AG04449 (cell line): ENCODE measurements around the gene TEAD1.
A peak's percentile ranks its signal among the peaks of the same experiment; 100 is the strongest.

Experiments used
- CTCF ChIA-PET: fragments of 350-600 bp; formaldehyde crosslinking; extraction: SDS; loops from one replicate; lab custom pipeline; 2021; ENCODE audit warnings: antibody characterized with exemption; lab: Yijun Ruan, JAX
- POLR2A ChIA-PET: fragments of 400-600, 350-600 bp; formaldehyde crosslinking; extraction: SDS; loops from one replicate; lab custom pipeline; 2020; ENCODE audit warnings: antibody characterized with exemption, inconsistent platforms; lab: Yijun Ruan, JAX
- DNase-seq: peaks from one replicate; pipeline ENCODE4 v3.0.0-alpha.2; 2010; ENCODE audit warnings: low read depth, low spot score
- H3K4me3 ChIP-seq: 2 replicates; pipeline ENCODE4 v1.5.1; 2011; ENCODE audit warnings: low read depth, mild to moderate bottlenecking, control low read depth, low read length
- TF ChIP-seq, protein P1 (sequence below): IDR thresholded peaks from one replicate; pipeline ENCODE4 v1.5.1; 2011; ENCODE audit warnings: mild to moderate bottlenecking, moderate library complexity, low read length, control low read depth, inconsistent platforms; ENCODE audit not compliant: insufficient read depth; ENCODE audit errors: missing control alignments

The TEAD1 gene

DNA sequence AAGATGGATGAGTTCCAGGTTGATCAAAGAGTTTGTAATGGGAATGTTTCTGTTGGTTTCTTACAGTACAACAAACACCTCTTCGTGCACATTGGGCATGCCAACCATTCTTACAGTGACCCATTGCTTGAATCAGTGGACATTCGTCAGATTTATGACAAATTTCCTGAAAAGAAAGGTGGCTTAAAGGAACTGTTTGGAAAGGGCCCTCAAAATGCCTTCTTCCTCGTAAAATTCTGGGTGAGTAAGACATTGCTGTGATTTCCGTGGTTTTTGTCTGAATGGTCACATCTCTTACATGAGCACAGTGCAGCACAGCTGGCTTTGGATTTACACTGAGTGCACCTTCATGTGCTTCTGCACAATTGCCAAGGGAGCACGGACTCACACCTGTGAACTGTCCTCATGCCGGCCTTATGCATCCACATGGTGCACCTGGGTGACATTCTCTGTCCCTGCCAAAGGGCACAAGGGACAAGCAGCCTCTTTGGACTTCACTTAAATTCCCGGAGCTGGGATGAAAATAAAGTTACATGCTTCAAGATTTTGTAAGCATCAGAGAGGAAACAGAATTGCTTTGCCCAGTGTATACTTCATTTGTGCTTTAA, 227.8 kb downstream of the TEAD1 start:
- POLR2A ChIA-PET, result no interaction called here
- CTCF ChIA-PET, result interaction anchor here (1.0 to 8.0 kb wide), 5 partner anchors 8 to 571 kb away, joined by 3 to 52 read pairs (median 5); no protein-coding TSS in a partner anchor
- H3K4me3 ChIP-seq, result no peak overlapping the region
- TF ChIP-seq, protein P1, sequence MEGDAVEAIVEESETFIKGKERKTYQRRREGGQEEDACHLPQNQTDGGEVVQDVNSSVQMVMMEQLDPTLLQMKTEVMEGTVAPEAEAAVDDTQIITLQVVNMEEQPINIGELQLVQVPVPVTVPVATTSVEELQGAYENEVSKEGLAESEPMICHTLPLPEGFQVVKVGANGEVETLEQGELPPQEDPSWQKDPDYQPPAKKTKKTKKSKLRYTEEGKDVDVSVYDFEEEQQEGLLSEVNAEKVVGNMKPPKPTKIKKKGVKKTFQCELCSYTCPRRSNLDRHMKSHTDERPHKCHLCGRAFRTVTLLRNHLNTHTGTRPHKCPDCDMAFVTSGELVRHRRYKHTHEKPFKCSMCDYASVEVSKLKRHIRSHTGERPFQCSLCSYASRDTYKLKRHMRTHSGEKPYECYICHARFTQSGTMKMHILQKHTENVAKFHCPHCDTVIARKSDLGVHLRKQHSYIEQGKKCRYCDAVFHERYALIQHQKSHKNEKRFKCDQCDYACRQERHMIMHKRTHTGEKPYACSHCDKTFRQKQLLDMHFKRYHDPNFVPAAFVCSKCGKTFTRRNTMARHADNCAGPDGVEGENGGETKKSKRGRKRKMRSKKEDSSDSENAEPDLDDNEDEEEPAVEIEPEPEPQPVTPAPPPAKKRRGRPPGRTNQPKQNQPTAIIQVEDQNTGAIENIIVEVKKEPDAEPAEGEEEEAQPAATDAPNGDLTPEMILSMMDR, result no peak
- no peak for DNase-seq

DNA sequence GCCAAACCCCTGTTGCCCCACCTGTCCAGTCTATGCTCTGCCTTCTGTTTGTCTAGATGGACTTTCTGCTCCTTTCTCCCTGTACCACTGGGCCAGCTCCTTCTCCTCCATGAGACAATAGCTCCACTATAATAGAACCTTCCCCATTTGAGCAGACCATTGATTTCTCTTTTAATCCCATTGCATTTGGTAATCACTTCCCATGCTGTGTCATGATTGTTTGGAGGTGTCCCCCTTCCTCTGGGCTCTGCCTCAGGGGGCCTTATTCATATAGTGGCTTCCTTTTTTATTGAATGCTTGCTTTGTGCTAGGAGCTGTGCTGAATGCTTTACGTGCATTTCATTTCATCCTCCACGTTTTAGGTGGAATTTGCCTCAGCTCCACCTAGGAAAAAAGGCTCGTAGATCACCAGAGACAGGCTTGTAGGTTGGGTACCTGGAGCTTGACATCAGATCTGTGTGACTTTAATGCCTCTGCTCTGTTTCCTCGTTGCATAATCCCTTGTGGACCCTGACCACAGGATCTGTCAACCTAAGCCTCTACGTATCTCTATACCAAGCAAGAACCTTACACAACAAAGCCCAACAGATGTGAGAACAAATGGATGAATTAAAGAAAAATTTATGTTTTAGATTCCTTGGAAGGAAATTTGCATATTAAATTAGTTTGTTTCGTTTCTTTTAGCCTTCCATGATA, 228.7 kb downstream of the TEAD1 start:
- TF ChIP-seq, protein P1, result no peak
- POLR2A ChIA-PET, result no interaction called here
- DNase-seq, result no peak
- no peak overlapping the region for H3K4me3 ChIP-seq
- CTCF ChIA-PET, result interaction anchor here (1.1 to 8.0 kb wide), 3 partner anchors 12 to 572 kb away, joined by 5 to 52 read pairs (median 9); no protein-coding TSS in a partner anchor

DNA sequence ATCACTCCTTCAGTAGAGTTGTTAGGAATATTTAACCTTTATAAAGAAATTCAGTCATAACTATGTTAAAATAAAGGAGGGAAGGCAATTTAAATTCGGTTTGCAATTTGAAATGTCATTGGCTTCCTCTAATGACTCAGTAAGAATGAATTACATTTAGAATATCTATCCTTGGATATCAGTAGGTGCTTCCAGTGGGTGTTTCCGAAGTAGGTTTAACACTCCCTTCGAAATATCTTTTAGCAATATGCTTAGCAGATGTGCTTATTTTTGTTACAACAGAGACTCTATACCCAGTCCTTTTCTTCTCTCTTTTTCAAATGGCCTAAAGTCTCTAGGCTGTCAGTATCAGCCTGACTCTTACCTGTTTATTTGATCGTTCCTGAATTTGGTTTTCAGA, 231.2 kb downstream of the TEAD1 start:
- CTCF ChIA-PET, result interaction anchor here (1.0 to 8.0 kb wide), 2 partner anchors 9 to 58 kb away, joined by 3 to 52 read pairs; no protein-coding TSS in a partner anchor
- TF ChIP-seq, protein P1, result no peak
- DNase-seq, result no peak
- H3K4me3 ChIP-seq, result no peak overlapping the region
- POLR2A ChIA-PET, result no interaction called here

DNA sequence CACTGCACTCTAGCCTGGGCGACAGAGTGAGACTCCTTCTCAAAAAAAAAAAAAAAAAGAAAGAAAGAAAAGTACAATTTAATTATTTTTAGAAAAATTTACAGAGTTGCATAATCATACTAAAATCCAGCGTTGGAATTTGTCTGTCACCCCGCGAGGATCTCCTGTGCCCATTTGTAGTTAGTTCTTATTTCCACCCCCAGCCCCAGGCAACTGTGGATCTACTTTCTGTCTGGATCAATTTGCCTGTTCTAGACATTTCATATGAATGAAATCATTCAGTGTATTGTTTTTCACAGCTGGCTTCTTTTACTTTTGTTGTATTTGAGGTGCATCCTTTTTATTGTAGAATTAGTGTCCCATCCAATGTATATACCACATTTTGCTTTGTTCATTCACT, 232.3 kb downstream of the TEAD1 start:
- H3K4me3 ChIP-seq, result no peak overlapping the region
- POLR2A ChIA-PET, result no interaction called here
- CTCF ChIA-PET, result no interaction called here
- TF ChIP-seq, protein P1, result no peak
- no peak for DNase-seq

DNA sequence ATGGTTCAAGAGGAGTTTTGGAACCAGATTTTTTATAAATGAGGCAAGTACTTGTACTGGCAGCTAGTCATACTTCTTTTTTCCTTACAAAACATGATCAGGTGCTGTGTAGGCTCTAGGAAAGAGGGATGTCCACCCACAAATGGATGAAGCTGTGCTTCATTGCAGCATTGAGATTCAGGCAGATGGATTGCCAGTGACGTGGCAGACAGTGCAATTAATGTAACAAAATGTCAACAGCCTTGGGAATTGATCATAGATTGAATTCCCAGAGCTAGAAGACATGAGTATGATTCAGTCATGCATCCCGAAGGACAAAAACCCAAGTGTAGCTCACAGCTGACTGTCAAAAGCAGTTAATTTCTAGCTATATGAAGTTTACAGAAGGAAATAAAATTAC, 235.7 kb downstream of the TEAD1 start:
- H3K4me3 ChIP-seq, result no peak overlapping the region
- ChIA-PET POLR2A (no interaction called here), CTCF (interaction anchor here (0.7 to 1.2 kb wide), 4 partner anchors 8 to 579 kb away, joined by 3 to 4 read pairs (median 4); no protein-coding TSS in a partner anchor)
- DNase-seq, result no peak
- TF ChIP-seq, protein P1, result no peak

DNA sequence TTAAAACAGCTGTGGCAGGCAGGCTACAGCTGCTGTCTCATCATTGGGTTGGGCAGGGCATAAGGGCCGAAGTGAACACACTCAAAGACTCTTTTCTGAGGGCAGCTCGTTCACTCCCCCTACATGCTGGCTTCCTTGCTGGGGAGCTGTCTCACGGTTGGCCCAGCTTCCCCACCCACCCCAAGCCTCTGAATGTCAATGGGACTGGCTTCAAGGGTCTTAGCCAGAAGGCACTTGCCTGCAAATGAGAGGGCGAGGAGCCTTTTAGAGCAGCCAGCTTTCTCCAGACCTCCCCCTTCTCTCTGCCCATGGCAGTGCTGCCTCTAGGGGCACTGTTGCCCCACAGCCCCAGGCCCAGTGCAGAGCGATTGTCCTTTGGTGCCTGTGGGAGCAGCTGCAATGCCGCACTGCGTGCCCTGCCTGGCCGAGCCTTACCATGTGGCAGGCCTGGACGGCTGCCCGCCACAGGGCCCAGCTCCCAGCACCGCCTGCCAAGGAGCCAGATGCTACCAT, 240.2 kb downstream of the TEAD1 start:
- no peak overlapping the region for H3K4me3 ChIP-seq
- ChIA-PET CTCF (interaction anchor here (0.7 to 2.9 kb wide), 34 partner anchors 8 to 626 kb away, joined by 3 to 52 read pairs (median 4); no protein-coding TSS in a partner anchor), POLR2A (interaction anchor here (0.6 to 0.8 kb wide), 3 partner anchors 14 to 241 kb away, joined by 3 to 4 read pairs (median 3); no protein-coding TSS in a partner anchor)
- DNase-seq, result no peak
- TF ChIP-seq, protein P1, result peak; percentile 86
